NB4 (cell line): ENCODE measurements around the gene EPHA6.

ENCODE experiments used
- POLR2A ChIP-seq: IDR thresholded peaks from 2 replicates; pipeline ENCODE4 v1.6.1; 2011; ENCODE audit warnings: mild to moderate bottlenecking; ENCODE audit not compliant: insufficient read length; ENCODE audit errors: extremely low read depth
- TF ChIP-seq, protein P1 (sequence below): IDR thresholded peaks from one replicate; pipeline ENCODE4 v1.5.1; 2012; ENCODE audit warnings: low read depth, low read length
- TF ChIP-seq, protein P2 (sequence below): IDR thresholded peaks from 2 replicates; pipeline ENCODE4 v1.6.1; 2011; ENCODE audit warnings: low read depth, low read length

DNA sequence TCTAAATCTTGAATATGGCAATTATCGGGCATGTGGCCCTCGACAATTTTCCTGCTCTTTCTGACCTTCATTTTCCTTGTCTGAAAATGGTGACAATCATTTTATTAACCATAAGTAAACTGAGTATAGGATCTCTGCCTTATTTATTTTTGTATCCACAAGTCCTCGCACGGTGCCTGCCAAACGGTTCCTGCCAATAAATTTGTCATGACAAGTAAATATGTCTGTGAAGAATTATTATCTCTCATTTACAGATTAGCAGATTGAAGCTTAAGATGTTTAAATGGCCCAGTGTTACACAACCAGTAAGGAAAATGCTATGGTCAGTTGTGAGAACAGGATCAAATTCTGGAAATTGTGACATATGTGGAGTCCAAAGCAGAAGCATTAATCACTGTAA, 884.3 kb downstream of the EPHA6 start:
- TF ChIP-seq, protein P1, sequence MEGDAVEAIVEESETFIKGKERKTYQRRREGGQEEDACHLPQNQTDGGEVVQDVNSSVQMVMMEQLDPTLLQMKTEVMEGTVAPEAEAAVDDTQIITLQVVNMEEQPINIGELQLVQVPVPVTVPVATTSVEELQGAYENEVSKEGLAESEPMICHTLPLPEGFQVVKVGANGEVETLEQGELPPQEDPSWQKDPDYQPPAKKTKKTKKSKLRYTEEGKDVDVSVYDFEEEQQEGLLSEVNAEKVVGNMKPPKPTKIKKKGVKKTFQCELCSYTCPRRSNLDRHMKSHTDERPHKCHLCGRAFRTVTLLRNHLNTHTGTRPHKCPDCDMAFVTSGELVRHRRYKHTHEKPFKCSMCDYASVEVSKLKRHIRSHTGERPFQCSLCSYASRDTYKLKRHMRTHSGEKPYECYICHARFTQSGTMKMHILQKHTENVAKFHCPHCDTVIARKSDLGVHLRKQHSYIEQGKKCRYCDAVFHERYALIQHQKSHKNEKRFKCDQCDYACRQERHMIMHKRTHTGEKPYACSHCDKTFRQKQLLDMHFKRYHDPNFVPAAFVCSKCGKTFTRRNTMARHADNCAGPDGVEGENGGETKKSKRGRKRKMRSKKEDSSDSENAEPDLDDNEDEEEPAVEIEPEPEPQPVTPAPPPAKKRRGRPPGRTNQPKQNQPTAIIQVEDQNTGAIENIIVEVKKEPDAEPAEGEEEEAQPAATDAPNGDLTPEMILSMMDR: no peak
- TF ChIP-seq POLR2A: no peak
- TF ChIP-seq, protein P2, sequence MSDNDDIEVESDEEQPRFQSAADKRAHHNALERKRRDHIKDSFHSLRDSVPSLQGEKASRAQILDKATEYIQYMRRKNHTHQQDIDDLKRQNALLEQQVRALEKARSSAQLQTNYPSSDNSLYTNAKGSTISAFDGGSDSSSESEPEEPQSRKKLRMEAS: no peak
